Endodermal cell (in vitro differentiated cells): ENCODE measurements around the gene EIF4A3. TPM values are rescaled to one million over a fixed set of nuclear protein-coding genes. Genes with fewer than 3 reads are reported as not detected.

Experiments
- DNase-seq: peaks from one replicate; pipeline ENCODE4 v3.0.0-alpha.2; 2017
- H3K27ac ChIP-seq: 2 replicates; pipeline ENCODE4 v1.5.1; 2013; ENCODE audit warnings: mild to moderate bottlenecking, low read depth, low read length, moderate library complexity
- H3K27me3 ChIP-seq: 2 replicates; pipeline ENCODE4 v1.6.1; 2013; ENCODE audit warnings: mild to moderate bottlenecking, low read length, moderate library complexity; ENCODE audit not compliant: insufficient read depth, control insufficient read depth, poor library complexity, severe bottlenecking
- H3K36me3 ChIP-seq: 2 replicates; pipeline ENCODE4 v1.7.0; 2013; ENCODE audit warnings: mild to moderate bottlenecking, low read length, moderate library complexity; ENCODE audit not compliant: control insufficient read depth, insufficient read depth
- H3K4me1 ChIP-seq: one replicate; pipeline ENCODE4 v1.7.0; 2013; ENCODE audit warnings: low read length; ENCODE audit not compliant: control insufficient read depth, insufficient read depth
- H3K4me3 ChIP-seq: 2 replicates; pipeline ENCODE4 v1.5.1; 2013; ENCODE audit warnings: mild to moderate bottlenecking, low read length, moderate library complexity
- H3K9ac ChIP-seq: 2 replicates; pipeline ENCODE4 v1.6.1; 2013; ENCODE audit warnings: mild to moderate bottlenecking, low read length, moderate library complexity; ENCODE audit not compliant: poor library complexity, severe bottlenecking; ENCODE audit errors: extremely low read depth
- H3K9me3 ChIP-seq: 2 replicates; pipeline ENCODE4 v1.6.1; 2013; ENCODE audit warnings: mild to moderate bottlenecking, low read length, moderate library complexity; ENCODE audit not compliant: control insufficient read depth
- H3K27ac Mint-ChIP-seq: 2 replicates; pipeline ENCODE4 v1.8.0; 2020; ENCODE audit warnings: mixed read lengths
- H3K27me3 Mint-ChIP-seq: 2 replicates; pipeline ENCODE4 v1.8.0; 2021; ENCODE audit warnings: mild to moderate bottlenecking, mixed read lengths; ENCODE audit not compliant: insufficient read depth
- H3K36me3 Mint-ChIP-seq: 2 replicates; pipeline ENCODE4 v1.8.0; 2020; ENCODE audit warnings: low read depth, mixed read lengths
- H3K4me1 Mint-ChIP-seq: 2 replicates; pipeline ENCODE4 v1.8.0; 2020; ENCODE audit warnings: mixed read lengths
- H3K4me3 Mint-ChIP-seq: 2 replicates; pipeline ENCODE4 v1.8.0; 2020; ENCODE audit warnings: mild to moderate bottlenecking, moderate library complexity, mixed read lengths
- H3K9me3 Mint-ChIP-seq: 2 replicates; pipeline ENCODE4 v1.8.0; 2020; ENCODE audit warnings: mild to moderate bottlenecking, mixed read lengths
- WGBS, 2 experiments: methylation state at CpG; one replicate each; pipeline versions ENCODE4 v1.1.5 to v1.1.7; 2013; ENCODE audit warnings: missing lambda C conversion rate in 2 of 2, mixed read lengths in 1 of 2; ENCODE audit not compliant: insufficient coverage in 1 of 2, insufficient read length in 1 of 2; 5-methylcytosine and 5-hydroxymethylcytosine counted together
- total RNA-seq, 2 donors: library from RNA; stranded (reverse); fragmentation: NEBNext Ultra II Directional in 1 of 2; extraction: Animal tissue kit (Norgen Biotek cat#: 25700) in 1 of 2; gene quantifications; 2 replicates in 1 of 2; 3 replicates in 1 of 2; pipeline ENCODE4 v1.2.1, GENCODE V29; 2021
- TF ChIP-seq, protein P1 (sequence below): fragments of 200-600 bp; sonication (generic); conservative IDR thresholded peaks from 2 replicates; pipeline ENCODE4 v1.5.0; 2021; ENCODE audit warnings: antibody characterized with exemption, mild to moderate bottlenecking

Gene EIF4A3
- total RNA-seq, 2 donors from 2014 or later = 107 to 110 TPM

DNA sequence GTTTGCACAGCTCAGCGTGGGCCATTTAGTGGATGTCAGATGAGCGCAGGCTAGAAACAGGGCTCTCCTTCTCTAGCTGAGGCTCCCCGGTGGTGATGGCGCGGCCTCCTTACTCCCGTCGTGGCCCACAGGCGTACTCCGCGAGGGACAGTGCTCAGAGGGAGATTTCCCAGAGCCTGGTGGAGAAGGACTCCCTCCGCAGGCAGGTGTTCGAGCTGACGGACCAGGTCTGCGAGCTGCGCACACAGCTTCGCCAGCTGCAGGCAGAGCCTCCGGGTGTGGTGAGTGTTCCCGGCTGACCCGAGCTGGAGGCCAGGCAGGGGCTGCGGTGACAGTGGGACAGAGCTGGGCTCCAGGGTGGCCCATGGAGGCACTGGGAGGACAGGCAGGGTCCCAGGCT is 44.3 kb upstream of the EIF4A3 start:
- DNase-seq = peak; percentile 82
- Histone ChIP-seq H3K9ac (no peak overlapping the region), H3K36me3 (no peaks in the 10 kb centered on the region), H3K27me3 (no peaks in the 10 kb centered on the region), H3K9me3 (no peaks in the 10 kb centered on the region), H3K27ac (no peak overlapping the region), H3K4me1 (no peaks in the 10 kb centered on the region), H3K4me3 (no peak overlapping the region)
- no peak overlapping the region for H3K4me3 Mint-ChIP-seq
- H3K36me3 Mint-ChIP-seq = no peaks in the 10 kb centered on the region
- no peaks in the 10 kb centered on the region for H3K9me3 Mint-ChIP-seq
- TF ChIP-seq, protein P1, sequence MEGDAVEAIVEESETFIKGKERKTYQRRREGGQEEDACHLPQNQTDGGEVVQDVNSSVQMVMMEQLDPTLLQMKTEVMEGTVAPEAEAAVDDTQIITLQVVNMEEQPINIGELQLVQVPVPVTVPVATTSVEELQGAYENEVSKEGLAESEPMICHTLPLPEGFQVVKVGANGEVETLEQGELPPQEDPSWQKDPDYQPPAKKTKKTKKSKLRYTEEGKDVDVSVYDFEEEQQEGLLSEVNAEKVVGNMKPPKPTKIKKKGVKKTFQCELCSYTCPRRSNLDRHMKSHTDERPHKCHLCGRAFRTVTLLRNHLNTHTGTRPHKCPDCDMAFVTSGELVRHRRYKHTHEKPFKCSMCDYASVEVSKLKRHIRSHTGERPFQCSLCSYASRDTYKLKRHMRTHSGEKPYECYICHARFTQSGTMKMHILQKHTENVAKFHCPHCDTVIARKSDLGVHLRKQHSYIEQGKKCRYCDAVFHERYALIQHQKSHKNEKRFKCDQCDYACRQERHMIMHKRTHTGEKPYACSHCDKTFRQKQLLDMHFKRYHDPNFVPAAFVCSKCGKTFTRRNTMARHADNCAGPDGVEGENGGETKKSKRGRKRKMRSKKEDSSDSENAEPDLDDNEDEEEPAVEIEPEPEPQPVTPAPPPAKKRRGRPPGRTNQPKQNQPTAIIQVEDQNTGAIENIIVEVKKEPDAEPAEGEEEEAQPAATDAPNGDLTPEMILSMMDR = peak; percentile 54
- no peak overlapping the region for H3K27ac Mint-ChIP-seq
- H3K4me1 Mint-ChIP-seq = peaks cover 2% of the 10 kb centered on the region
- WGBS, 2 experiments = 86 to 92% methylated on average over 13 to 20 of the region's 20 CpGs
- H3K27me3 Mint-ChIP-seq = no peaks in the 10 kb centered on the region

DNA sequence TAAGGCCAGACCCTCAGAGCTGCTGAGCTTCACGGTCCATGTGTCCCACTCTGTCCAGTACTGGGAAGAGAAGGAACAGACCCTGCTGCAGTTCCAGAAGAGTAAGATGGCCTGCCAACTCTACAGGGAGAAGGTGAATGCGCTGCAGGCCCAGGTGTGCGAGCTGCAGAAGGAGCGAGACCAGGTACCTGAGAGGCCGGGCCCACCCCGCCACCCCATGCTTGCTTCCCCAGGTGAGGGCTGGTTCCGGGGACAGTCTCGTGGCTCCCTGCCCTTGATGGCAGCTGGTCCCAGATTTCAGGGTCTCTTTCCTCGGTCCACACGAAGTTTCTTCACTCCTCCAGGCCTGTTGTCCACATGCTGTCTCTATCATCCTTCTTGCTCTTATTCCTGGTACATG is 43.8 kb upstream of the EIF4A3 start:
- no peak overlapping the region for H3K4me3 Mint-ChIP-seq
- no peaks in the 10 kb centered on the region for H3K27me3 Mint-ChIP-seq
- WGBS, 2 experiments = 88 to 96% methylated on average over 3 to 10 of the region's 10 CpGs

DNA sequence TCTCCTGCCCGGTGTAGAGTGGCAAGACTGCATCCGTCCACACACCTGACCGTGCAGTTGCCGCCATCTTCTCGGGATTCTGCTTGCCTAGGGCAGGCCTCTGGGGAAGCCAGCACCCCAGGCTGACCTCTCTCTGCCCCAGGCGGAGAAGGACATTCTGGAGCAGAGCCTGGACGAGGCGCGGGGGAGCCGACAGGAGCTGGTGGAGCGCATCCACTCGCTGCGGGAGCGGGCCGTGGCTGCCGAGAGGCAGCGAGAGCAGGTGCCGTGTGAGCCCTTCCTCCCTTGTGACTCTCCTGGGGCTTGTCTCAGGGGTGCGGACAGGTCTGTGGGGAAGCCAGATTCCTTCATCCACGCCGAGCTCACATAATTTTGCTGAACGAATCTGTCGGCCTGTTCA is 42.7 kb upstream of the EIF4A3 start:
- Histone ChIP-seq H3K36me3 (no peaks in the 10 kb centered on the region), H3K9ac (no peak overlapping the region), H3K4me3 (no peak overlapping the region), H3K27ac (no peak overlapping the region), H3K4me1 (no peaks in the 10 kb centered on the region), H3K27me3 (no peaks in the 10 kb centered on the region), H3K9me3 (no peaks in the 10 kb centered on the region)
- Mint-ChIP-seq H3K36me3 (no peaks in the 10 kb centered on the region), H3K27me3 (no peaks in the 10 kb centered on the region), H3K9me3 (no peaks in the 10 kb centered on the region), H3K4me1 (peaks cover 2% of the 10 kb centered on the region), H3K4me3 (no peak overlapping the region), H3K27ac (no peak overlapping the region)
- TF ChIP-seq, protein P1 = no peak
- no peak for DNase-seq
- WGBS, 2 experiments = 94 to 97% methylated on average over 22 to 23 of the region's 23 CpGs

More for the DNA sequence above, 43.8 kb upstream of the EIF4A3 start:
- H3K27me3 ChIP-seq = no peaks in the 10 kb centered on the region
- no peak overlapping the region for H3K27ac ChIP-seq
- H3K36me3 ChIP-seq = no peaks in the 10 kb centered on the region
- H3K4me3 ChIP-seq = no peak overlapping the region
- H3K36me3 Mint-ChIP-seq = no peaks in the 10 kb centered on the region
- no peaks in the 10 kb centered on the region for H3K4me1 ChIP-seq
- H3K9me3 ChIP-seq = no peaks in the 10 kb centered on the region
- H3K9me3 Mint-ChIP-seq = no peaks in the 10 kb centered on the region
- no peak overlapping the region for H3K27ac Mint-ChIP-seq
- TF ChIP-seq, protein P1 = no peak
- H3K9ac ChIP-seq = no peak overlapping the region
- H3K4me1 Mint-ChIP-seq = peaks cover 2% of the 10 kb centered on the region
- DNase-seq = no peak
